Measurements from ENCODE around the gene KDSR.

DNA sequence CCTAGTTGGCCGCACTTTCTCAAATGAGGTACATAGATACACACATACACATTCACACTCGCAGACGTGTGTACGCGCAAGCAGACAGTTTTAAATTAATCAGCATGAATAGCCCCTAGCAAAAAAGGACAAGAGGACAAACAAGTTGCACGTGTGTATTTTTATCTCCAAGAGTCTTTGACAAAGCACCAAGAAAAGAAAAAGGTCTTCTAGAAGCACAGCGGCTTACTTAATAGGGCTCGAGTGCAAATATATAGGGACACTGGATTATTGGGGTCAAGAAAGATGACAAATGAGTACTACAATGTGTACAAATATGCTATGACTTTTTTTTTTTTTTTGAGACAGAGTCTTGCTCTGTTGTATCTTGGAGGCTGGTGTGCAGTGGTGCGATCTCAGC is 45.7 kb downstream of the KDSR start:
- TF ChIP-seq, protein P1, sequence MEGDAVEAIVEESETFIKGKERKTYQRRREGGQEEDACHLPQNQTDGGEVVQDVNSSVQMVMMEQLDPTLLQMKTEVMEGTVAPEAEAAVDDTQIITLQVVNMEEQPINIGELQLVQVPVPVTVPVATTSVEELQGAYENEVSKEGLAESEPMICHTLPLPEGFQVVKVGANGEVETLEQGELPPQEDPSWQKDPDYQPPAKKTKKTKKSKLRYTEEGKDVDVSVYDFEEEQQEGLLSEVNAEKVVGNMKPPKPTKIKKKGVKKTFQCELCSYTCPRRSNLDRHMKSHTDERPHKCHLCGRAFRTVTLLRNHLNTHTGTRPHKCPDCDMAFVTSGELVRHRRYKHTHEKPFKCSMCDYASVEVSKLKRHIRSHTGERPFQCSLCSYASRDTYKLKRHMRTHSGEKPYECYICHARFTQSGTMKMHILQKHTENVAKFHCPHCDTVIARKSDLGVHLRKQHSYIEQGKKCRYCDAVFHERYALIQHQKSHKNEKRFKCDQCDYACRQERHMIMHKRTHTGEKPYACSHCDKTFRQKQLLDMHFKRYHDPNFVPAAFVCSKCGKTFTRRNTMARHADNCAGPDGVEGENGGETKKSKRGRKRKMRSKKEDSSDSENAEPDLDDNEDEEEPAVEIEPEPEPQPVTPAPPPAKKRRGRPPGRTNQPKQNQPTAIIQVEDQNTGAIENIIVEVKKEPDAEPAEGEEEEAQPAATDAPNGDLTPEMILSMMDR (conservative IDR thresholded peaks at IDR 0.05; ENCODE audit: low read depth, low read length), result no peak
- no peak for TF ChIP-seq EZH2 (IDR thresholded peaks at IDR 0.05; ENCODE audit: borderline replicate concordance, low read depth, low read length, poor library complexity, severe bottlenecking)
